ENCODE measurements around the gene ASXL3.

DNA sequence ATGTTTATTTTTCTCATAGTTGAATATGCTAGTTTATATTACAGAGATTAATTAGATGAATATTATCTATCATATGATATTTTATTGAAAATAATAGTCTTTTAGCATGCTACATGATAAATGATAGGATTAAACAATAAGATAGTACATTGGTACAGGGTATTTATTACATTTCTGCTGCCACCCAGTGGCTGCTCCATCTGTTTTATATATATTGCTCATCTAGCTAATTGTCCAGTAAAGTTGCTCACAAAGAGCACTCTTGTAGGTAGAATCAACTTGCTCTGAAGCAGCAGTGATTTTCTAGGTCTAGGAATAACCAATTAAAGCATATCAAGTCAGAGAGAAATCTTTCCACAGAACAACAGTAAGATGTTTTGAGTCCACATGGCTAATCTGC lies 183.3 kb downstream of the ASXL3 start:
- TF ChIP-seq, protein P1, sequence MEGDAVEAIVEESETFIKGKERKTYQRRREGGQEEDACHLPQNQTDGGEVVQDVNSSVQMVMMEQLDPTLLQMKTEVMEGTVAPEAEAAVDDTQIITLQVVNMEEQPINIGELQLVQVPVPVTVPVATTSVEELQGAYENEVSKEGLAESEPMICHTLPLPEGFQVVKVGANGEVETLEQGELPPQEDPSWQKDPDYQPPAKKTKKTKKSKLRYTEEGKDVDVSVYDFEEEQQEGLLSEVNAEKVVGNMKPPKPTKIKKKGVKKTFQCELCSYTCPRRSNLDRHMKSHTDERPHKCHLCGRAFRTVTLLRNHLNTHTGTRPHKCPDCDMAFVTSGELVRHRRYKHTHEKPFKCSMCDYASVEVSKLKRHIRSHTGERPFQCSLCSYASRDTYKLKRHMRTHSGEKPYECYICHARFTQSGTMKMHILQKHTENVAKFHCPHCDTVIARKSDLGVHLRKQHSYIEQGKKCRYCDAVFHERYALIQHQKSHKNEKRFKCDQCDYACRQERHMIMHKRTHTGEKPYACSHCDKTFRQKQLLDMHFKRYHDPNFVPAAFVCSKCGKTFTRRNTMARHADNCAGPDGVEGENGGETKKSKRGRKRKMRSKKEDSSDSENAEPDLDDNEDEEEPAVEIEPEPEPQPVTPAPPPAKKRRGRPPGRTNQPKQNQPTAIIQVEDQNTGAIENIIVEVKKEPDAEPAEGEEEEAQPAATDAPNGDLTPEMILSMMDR (IDR thresholded peaks at IDR 0.05; ENCODE audit: insufficient read depth, low read length, poor library complexity, severe bottlenecking): peak; percentile 49
- TF ChIP-seq EZH2phosphoT487 (conservative IDR thresholded peaks at IDR 0.05; ENCODE audit: low read length): no peak
